K562 (cell line): ENCODE measurements around the gene CHRM1. TPM values are rescaled to one million over a fixed set of nuclear protein-coding genes. Genes with fewer than 3 reads are reported as not detected.

Experiments used
- ATAC-seq: fragments of 200-7000 bp; cut with Tn5 transposase; 3 replicates; pipeline ENCODE4 v1.9.1; 2020; ENCODE audit warnings: moderate library complexity
- BruUV-seq: library from RNA; stranded (reverse); fragments of 400-500 nt; replicated peaks from 2 replicates; lab custom pipeline; 2021; lab: Mats Ljungman, UMichigan
- CTCF ChIA-PET: fragments of 300-600 bp; formaldehyde crosslinking; extraction: SDS; loops from one replicate; lab custom pipeline; 2021; ENCODE audit warnings: low intra/inter-chr PET ratio; lab: Yijun Ruan, JAX
- POLR2A ChIA-PET: fragments of 300-600, 350-650 bp; sonication (Branson Sonifier 250); formaldehyde crosslinking; extraction: SDS; loops from one replicate; lab custom pipeline; 2021; ENCODE audit warnings: antibody characterized with exemption, inconsistent platforms; lab: Yijun Ruan, JAX
- DNase-seq, 4 experiments: peaks; one replicate each; pipeline versions ENCODE4 v3.0.0 to v3.0.0-alpha.2; 2011 to 2018; ENCODE audit warnings: low spot score in 3 of 4, mixed read lengths in 3 of 4; ENCODE audit errors: extremely low read depth in 1 of 4
- FAIRE-seq: peaks from 2 replicates; lab custom pipeline; 2011; peaks lifted over from hg19 to GRCh38; lab: Jason Lieb, UNC
- H2AFZ ChIP-seq: 2 replicates; pipeline ENCODE4 v1.6.0; 2011; ENCODE audit warnings: low read depth, low read length, control low read depth, inconsistent platforms
- H3K27ac ChIP-seq: fragments of 200-600 bp; 3 replicates; pipeline ENCODE4 v1.8.0; 2011; ENCODE audit warnings: low read depth, mild to moderate bottlenecking, control low read depth, inconsistent platforms, low read length, moderate library complexity, mixed read lengths; ENCODE audit errors: extremely low read depth
- H3K27me3 ChIP-seq, 2 experiments: fragments of 300-600 bp in 1 of 2; 2 replicates in 1 of 2; 3 replicates in 1 of 2; pipeline versions ENCODE4 v1.6.0 to v1.8.0; 2011; ENCODE audit warnings: inconsistent platforms in 2 of 2, low read length in 2 of 2, mild to moderate bottlenecking in 1 of 2, mixed read lengths in 1 of 2, moderate library complexity in 1 of 2; ENCODE audit not compliant: control insufficient read depth in 2 of 2, insufficient read depth in 2 of 2
- H3K36me3 ChIP-seq: fragments of 300-600 bp; 3 replicates; pipeline ENCODE4 v1.8.0; 2011; ENCODE audit warnings: mild to moderate bottlenecking, low read length, inconsistent platforms; ENCODE audit not compliant: control insufficient read depth, insufficient read depth
- H3K4me1 ChIP-seq, 2 experiments: fragments of 200-600 bp in 1 of 2; replicated peaks in 1 of 2; 2 replicates in 1 of 2; 3 replicates in 1 of 2; pipeline versions ENCODE4 v1.5.1 to v1.8.0; 2011; ENCODE audit warnings: inconsistent platforms in 2 of 2, low read length in 2 of 2, mild to moderate bottlenecking in 1 of 2, mixed read lengths in 1 of 2, moderate library complexity in 1 of 2; ENCODE audit not compliant: control insufficient read depth in 2 of 2, insufficient read depth in 2 of 2
- H3K4me2 ChIP-seq: 2 replicates; pipeline ENCODE4 v1.6.1; 2011; ENCODE audit warnings: low read length, control low read depth, inconsistent platforms, mixed read lengths; ENCODE audit not compliant: insufficient read depth
- H3K4me3 ChIP-seq: fragments of 200-600 bp; sonication (generic), shearing (Covaris generic); 2 replicates; pipeline ENCODE4 v1.5.1; 2016; ENCODE audit warnings: control low read depth, inconsistent platforms
- H3K79me2 ChIP-seq: fragments of 200-600 bp; 3 replicates; pipeline ENCODE4 v1.8.0; 2011; ENCODE audit warnings: low read length, inconsistent platforms; ENCODE audit not compliant: control insufficient read depth, insufficient read depth
- H3K9ac ChIP-seq, 2 experiments: 2 replicates each; pipeline versions ENCODE4 v1.6.0 to v1.6.1; 2011; ENCODE audit warnings: low read depth in 2 of 2, low read length in 2 of 2, control low read depth in 1 of 2, inconsistent platforms in 1 of 2, mild to moderate bottlenecking in 1 of 2, mixed read lengths in 1 of 2; ENCODE audit not compliant: insufficient read depth in 1 of 2
- H3K9me1 ChIP-seq: one replicate; pipeline ENCODE4 v1.6.0; 2011; ENCODE audit warnings: inconsistent platforms, mild to moderate bottlenecking, low read length, moderate library complexity; ENCODE audit not compliant: control insufficient read depth, insufficient read depth
- H3K9me3 ChIP-seq: replicated peaks from 2 replicates; pipeline ENCODE4 v1.5.1; 2011; ENCODE audit warnings: low read depth, low read length, inconsistent platforms; ENCODE audit not compliant: control insufficient read depth, insufficient read depth
- H4K20me1 ChIP-seq: replicated peaks from 2 replicates; pipeline ENCODE4 v1.6.1; 2011; ENCODE audit warnings: low read length, inconsistent platforms, mixed read lengths; ENCODE audit not compliant: control insufficient read depth, insufficient read depth
- ATF1 ChIP-seq, 2 experiments: fragments of 450-650 bp in 1 of 2; IDR thresholded peaks; 2 replicates each; pipeline ENCODE4 v1.6.1; 2016; ENCODE audit warnings: missing compliant biosample characterization in 1 of 2, missing genetic modification characterization in 1 of 2
- ESRRB ChIP-seq: fragments of 250-450 bp; sonication (Bioruptor Pico); IDR thresholded peaks from 2 replicates; pipeline ENCODE4 v1.5.0; 2020; ENCODE audit warnings: mild to moderate bottlenecking, moderate library complexity, borderline replicate concordance
- ILK ChIP-seq: fragments of 450-650 bp; IDR thresholded peaks from 2 replicates; pipeline ENCODE4 v1.6.1; 2016; ENCODE audit warnings: missing genetic modification characterization, low read depth, mild to moderate bottlenecking, missing compliant biosample characterization, moderate library complexity, borderline replicate concordance
- JUNB ChIP-seq: fragments of 450-650 bp; formaldehyde crosslinking; conservative IDR thresholded peaks from 2 replicates; pipeline ENCODE4 v1.4.0; 2020; ENCODE audit warnings: mild to moderate bottlenecking
- PHF21A ChIP-seq: fragments of 450-650 bp; IDR thresholded peaks from 2 replicates; pipeline ENCODE4 v1.6.1; 2017; ENCODE audit warnings: low read depth, borderline replicate concordance
- ZNF224 ChIP-seq: sonication (generic); formaldehyde crosslinking; IDR thresholded peaks from 2 replicates; pipeline ENCODE4 v1.8.0; 2022; ENCODE audit warnings: mild to moderate bottlenecking, missing genetic modification reagents
- WGBS: fragments of 100-300 bp; shearing (Covaris generic); methylation state at CpG from one replicate; pipeline ENCODE4 v1.1.6; 2016; ENCODE audit warnings: low coverage, mixed read lengths; ENCODE audit not compliant: insufficient coverage; ENCODE audit errors: missing lambda C conversion rate; 5-methylcytosine and 5-hydroxymethylcytosine counted together
- in situ Hi-C: fragments of 300-500 bp; cut with MboI; formaldehyde crosslinking; loops from 4 replicates; pipeline ENCODE4 v1.15.0; 2018; ENCODE audit warnings: inconsistent platforms, mixed read lengths
- intact Hi-C: fragments of 100-400 bp; cut with micrococcal nuclease; formaldehyde crosslinking; loops from 2 replicates; pipeline ENCODE4 v1.14.2; 2022
- polyA plus RNA-seq, 8 experiments: library from polyadenylated mRNA; depleted of rRNA in 4 of 8; stranded (reverse) in 5 of 8; unstranded in 3 of 8; fragments of >200 nt; fragmentation: Nextera tagmentation in 2 of 8; fragmentation: Illumina TruSeq in 1 of 8; extraction: Ambion mirVana in 2 of 8; extraction: Trizol in 1 of 8; gene quantifications; 2 replicates each; pipeline versions ENCODE4 v1.2.1 to v1.2.3, GENCODE V29; 2011 to 2014; ENCODE audit warnings: inconsistent platforms in 1 of 8, missing spikeins in 1 of 8
- total RNA-seq, 7 experiments: library from RNA; depleted of rRNA in 6 of 7; stranded (reverse); fragments of >200 nt in 6 of 7; fragmentation: Illumina TruSeq in 2 of 7; extraction: Trizol in 2 of 7; gene quantifications; 2 replicates each; pipeline versions ENCODE4 v1.2.1 to v1.2.3, GENCODE V29; 2011 to 2021; ENCODE audit warnings: low replicate concordance in 1 of 7

Gene CHRM1
- total and polyA plus RNA-seq, 9 of the 15 experiments (the other 6 are each of a cell fraction or from before 2014, with no cell fraction given): not detected

DNA sequence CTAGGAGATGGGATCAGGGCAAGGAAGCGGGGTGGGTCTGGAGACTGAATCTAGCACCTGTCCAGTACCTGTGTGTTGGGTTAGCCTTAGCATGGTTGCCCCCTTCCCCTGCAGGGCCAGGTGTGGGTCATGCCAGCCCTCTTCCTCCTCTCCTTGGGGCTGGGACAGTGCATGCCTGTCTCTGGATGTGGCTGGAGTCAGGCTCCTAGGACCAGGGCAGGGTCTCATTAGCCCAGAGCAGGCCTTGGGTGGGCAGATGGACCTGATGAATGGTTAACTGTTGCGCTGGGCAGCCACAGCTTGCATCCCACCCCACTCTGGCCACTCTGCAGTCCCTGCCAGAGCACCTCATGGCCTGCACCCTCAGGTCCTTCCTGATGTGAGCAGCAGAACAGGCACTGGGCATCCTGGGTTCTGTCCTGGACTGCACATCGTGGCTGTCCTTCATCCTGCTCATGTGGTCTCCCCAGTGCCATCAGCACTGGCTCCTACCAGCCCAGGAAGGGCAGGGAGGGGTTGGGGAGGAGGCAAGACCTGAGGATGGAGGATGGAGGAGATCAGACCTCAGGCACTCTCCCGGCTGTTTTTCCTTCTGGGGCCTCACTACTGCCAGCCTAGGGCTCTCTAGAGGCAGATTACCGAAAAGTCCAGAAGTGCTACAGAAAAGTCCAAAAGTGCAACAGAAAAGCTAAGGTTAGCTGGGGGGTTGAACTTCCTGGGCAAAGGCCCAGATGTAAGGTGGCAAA, 12.8 kb upstream of the CHRM1 start:
- Histone ChIP-seq H2AFZ (no peak overlapping the region), H3K27me3 (peaks cover 2 to 47% of the 10 kb centered on the region in 2 experiments), H3K4me1 (no peaks in the 10 kb centered on the region; a peak in 1 of 5 replicates), H3K4me2 (no peak overlapping the region), H3K9ac (no peak overlapping the region), H3K4me3 (no peak overlapping the region), H3K79me2 (no peaks in the 10 kb centered on the region), H4K20me1 (no peaks in the 10 kb centered on the region), H3K9me3 (no peaks in the 10 kb centered on the region), H3K9me1 (no peaks in the 10 kb centered on the region), H3K36me3 (no peaks in the 10 kb centered on the region), H3K27ac (no peak overlapping the region)
- TF ChIP-seq ZNF224 (CRISPR knock-in tag) (no peak), ATF1 (CRISPR knock-in tag; IDR thresholded peaks at IDR 0.05) (no peak), ATF1 (tag; IDR thresholded peaks at IDR 0.05) (no peak), PHF21A (no peak), ESRRB (CRISPR knock-in tag) (no peak), JUNB (CRISPR knock-in tag) (no peak), ILK (tag) (no peak)
- FAIRE-seq (no peak), DNase-seq (no peak), ATAC-seq (no peak)
- POLR2A ChIA-PET: no interaction called here
- intact Hi-C loops (no loop called here), in situ Hi-C loops (no loop called here)
- BruUV-seq: no TSS peak
- CTCF ChIA-PET: no interaction called here
- WGBS: 3% methylated on average over 5 of the region's 5 CpGs
